HL-60/S4 treated with retinoic acid at 250 ng/mL for 4 days and 3 days (cell line): Measurements from ENCODE around the gene ITGAE.

Experiments used
- in situ Hi-C: fragments of 300-500 bp; cut with MboI; formaldehyde crosslinking; loops from 2 replicates; pipeline ENCODE4 v1.7.0; 2022; ENCODE audit warnings: low sequenced_read_pairs

The ITGAE gene

GRCh38 chr17:3763777-3764170, 37.2 kb downstream of the ITGAE start:
- in situ Hi-C loops: no loop called here

- in situ Hi-C loops: no loop called here
Measured at GRCh38 chr17:3762922-3763776, 37.8 kb downstream of the ITGAE start.

GRCh38 chr17:3761918-3762380, 39.0 kb downstream of the ITGAE start:
- in situ Hi-C loops: no loop called here

GRCh38 chr17:3761036-3761917, 39.7 kb downstream of the ITGAE start:
- in situ Hi-C loops: no loop called here

- in situ Hi-C loops: no loop called here
Measured at GRCh38 chr17:3759597-3760216, 41.3 kb downstream of the ITGAE start.

GRCh38 chr17:3755335-3756030, 45.5 kb downstream of the ITGAE start:
- in situ Hi-C loops: no loop called here

GRCh38 chr17:3754458-3755334, 46.3 kb downstream of the ITGAE start:
- in situ Hi-C loops: no loop called here

- in situ Hi-C loops: no loop called here
Measured at GRCh38 chr17:3754066-3754457, 46.9 kb downstream of the ITGAE start.

- in situ Hi-C loops: no loop called here
Measured at GRCh38 chr17:3753624-3754023, 47.4 kb downstream of the ITGAE start.

- in situ Hi-C loops: no loop called here
Measured at GRCh38 chr17:3751836-3752235, 49.2 kb downstream of the ITGAE start.

- in situ Hi-C loops: no loop called here
Measured at GRCh38 chr17:3750926-3751325, 50.1 kb downstream of the ITGAE start.

GRCh38 chr17:3750296-3750695, 50.7 kb downstream of the ITGAE start:
- in situ Hi-C loops: no loop called here

GRCh38 chr17:3748576-3748975, 52.4 kb downstream of the ITGAE start:
- in situ Hi-C loops: loop anchor here (10.0 kb wide), 1 partner anchor 56 kb away; the partner anchor contains the start of gene ITGAE

- in situ Hi-C loops: loop anchor here (10.0 kb wide), 1 partner anchor 57 kb away; the partner anchor contains the start of gene ITGAE
Measured at GRCh38 chr17:3747805-3748204, 53.2 kb downstream of the ITGAE start.

- in situ Hi-C loops: loop anchor here (10.0 kb wide), 1 partner anchor 60 kb away; the partner anchor contains the start of gene ITGAE
Measured at GRCh38 chr17:3745071-3745470, 55.9 kb downstream of the ITGAE start.

GRCh38 chr17:3744014-3744413, 57.0 kb downstream of the ITGAE start:
- in situ Hi-C loops: loop anchor here (10.0 kb wide), 1 partner anchor 61 kb away; the partner anchor contains the start of gene ITGAE

- in situ Hi-C loops: loop anchor here (10.0 kb wide), 1 partner anchor 64 kb away; the partner anchor contains the start of gene ITGAE
Measured at GRCh38 chr17:3740611-3741073, 60.3 kb downstream of the ITGAE start.

- in situ Hi-C loops: loop anchor here (10.0 kb wide), 1 partner anchor 65 kb away; the partner anchor contains the start of gene ITGAE
Measured at GRCh38 chr17:3739422-3740124, 61.4 kb downstream of the ITGAE start.
